Stimulated activated naive CD4-positive, alpha-beta T cell treated with Interleukin-2 at 50 U/mL for 16 hours (primary cell): ENCODE results near the gene MEGF11.

Source experiments
- DNase-seq: peaks from one replicate; lab custom pipeline; 2025; lab: John Stamatoyannopoulos, UW

MEGF11 gene

GRCh38 chr15:66215811-66216210 lies 37.7 kb downstream of the MEGF11 start:
- no peak for DNase-seq

DNA sequence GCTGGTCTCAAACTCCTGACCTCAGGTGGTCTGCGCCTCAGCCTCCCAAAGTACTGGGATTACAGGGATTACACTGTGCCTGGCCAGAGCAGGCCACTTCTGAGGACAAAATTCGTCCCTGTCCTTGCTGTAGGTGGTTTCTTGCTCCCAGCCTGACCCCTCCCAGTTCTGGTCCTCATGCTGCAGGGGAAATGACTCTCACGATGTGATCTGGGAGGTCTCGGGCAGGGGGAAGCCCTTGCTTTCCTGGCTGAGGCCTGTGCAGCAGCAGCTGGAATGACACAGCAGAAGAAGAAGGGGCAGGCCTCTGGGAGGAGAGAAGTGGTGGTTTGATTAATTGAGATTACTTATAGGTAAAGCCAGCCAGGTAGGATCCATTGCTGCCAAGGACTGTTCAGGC lies 39.3 kb downstream of the MEGF11 start:
- no peak for DNase-seq

- DNase-seq = no peak
Observed at GRCh38 chr15:66212563-66212921, 41.0 kb downstream of the MEGF11 start.

DNA sequence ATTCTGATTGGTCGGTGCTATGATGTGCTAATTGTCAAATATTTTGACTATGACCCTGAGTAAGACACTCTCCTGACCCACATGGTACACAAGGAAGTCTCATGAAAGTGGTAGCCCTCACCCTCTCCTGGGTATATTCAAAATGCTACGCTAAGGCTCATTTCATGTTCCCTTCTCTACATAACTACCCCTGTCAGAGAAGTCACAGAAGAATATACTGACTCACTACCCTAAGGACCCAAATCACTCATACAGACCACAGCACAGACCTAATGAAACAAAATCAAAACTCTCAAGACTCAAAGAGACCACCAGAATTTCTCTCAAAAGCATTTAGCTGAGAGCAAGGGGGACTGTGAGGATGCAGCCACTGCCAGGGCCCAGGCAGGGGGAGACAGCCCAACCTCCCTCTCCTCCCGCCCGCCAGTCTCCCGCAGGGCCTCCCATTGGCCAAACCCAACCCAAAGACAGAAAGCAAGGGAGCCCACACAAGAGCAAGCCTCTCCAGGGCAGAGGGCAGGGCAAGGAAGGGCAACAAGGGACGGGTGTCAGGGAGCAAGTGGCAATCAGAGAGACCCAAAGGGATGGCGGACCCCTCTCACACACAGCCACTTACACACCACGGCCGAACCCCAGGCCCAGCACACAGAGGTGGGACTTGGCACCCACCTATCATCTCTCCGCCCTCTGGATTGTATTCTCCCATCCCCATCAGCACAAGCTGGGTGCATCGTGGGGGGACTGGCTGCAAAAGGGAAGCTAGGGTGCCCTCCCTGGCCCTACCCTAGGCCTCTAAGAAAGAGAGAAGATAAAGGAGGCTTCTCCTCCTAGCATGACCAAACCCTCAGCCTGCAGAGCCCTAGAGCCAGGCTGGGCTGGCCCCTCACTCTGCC lies 41.6 kb downstream of the MEGF11 start:
- DNase-seq = no peak

DNA sequence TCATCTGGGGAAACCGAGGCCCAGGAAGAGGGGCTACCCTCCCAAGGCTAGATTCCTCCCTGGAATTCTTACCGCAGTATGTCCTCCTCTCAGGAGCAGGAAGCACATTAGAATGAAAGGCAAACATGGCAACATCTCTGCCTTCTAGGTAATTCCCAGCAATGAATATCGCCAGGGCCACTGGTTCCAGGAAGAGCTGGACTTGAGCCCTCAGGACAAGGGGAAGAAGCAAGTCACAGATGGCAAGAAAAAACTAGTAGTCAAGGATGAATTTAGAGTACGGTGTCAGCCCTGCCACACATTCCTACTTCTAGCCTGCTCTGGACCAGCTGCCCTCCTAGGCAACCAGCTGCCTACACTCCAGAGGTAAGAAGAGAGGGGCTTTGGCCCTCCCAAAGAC lies 42.9 kb downstream of the MEGF11 start:
- DNase-seq = no peak

DNA sequence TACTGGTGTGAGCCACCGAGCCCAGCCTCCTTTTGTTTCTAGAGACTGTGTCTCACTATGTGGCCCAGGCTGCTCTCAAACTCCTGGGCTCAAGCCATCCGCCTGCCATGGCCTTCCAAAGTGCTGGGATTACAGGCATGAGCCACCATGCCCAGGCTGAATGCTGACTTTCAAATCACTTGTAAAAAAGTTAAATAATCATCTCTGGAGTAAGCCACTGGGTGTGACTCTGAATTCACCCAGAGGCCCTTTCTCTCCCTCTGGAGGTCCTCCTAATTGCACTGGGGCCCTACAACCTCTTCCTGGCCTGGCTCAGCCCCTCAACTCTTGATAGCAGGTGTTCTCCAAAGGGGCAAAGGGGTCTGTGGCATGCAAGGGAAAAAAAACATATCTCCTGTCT lies 54.8 kb downstream of the MEGF11 start:
- no peak for DNase-seq

DNA sequence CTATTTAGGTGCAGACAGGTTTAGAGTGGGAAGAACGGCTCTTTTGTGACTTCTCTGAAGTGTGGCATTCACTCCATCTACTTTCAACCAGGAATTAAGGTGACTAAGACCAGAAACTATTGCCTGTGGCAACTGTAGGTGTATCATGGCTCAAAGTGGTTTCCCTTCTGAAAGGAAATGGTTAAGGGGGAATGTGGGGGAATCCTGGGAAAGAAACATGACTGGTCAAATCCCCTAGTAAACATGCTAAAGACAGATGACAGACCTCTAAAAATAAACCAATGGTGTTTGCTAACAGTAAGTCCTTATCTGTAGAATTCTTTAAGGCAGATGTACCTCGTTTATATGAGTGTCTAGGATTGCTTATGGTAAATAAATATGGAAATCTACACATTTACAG lies 56.9 kb downstream of the MEGF11 start:
- DNase-seq = no peak

DNA sequence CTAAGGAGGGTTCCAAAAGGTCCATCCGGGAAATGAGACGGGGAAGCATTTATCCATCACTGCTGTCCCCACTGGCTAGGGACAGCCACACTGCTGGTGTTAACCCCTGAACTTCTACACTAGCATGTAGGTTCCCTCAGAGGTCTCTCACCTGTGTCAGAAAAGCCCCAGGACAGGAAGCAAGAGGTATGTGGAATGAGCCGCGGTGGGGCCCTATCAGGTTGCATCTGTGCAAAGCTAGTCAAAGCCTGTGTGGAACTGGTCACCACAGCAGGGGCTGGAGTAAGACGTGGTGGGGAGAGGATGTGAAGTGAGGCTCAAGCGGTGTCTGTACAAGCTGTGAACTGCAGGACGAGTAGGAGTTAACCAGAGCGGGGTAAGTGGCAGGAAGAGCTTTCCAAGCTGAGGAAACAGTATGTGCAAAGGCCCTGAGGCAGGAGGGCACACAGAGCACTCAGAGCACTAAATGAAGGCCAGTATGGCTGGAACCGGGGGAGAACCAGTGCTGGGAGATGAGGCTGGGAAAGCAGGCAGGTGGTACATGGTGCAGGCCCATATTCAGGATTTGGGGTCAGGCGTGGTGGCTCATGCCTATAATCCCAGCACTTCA lies 57.8 kb downstream of the MEGF11 start:
- DNase-seq = no peak

DNA sequence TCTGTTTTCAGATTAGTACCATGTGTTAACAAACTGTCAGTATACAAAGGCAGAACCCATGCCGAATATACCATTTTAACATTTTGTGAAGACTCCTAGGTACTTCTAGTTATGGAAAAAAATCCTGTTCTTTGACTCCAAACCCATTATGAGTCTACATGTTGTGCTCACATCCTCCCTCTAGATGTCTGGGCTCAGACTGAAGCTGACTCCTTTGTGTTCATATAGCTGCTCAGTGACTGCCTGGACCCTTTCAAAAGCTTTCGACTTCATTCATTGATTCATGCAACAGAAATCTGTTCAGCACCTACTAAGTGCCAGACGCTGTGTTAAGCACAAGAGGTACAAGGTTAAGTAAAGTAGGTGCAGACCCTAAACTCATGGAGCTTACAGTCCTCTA lies 60.5 kb downstream of the MEGF11 start:
- DNase-seq = no peak

DNA sequence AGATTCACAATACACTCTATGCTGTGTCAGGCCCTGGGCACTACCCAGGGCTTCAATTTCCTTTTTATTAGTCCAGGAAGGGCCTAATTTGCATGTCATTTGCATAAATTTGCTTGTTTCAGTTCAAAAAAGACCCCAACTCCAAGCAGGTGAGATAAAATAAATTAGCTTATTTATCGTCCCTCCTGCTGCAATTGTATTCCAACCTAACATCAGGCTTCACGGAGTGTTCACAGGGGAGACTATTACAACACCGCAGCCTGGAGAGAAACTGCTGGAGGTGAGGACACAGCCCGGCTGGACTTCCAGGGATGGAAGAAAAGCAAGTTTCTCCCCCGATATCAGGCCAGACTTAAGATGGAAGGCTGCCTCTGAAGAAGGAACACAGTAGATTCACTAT lies 62.8 kb downstream of the MEGF11 start:
- DNase-seq = no peak

DNA sequence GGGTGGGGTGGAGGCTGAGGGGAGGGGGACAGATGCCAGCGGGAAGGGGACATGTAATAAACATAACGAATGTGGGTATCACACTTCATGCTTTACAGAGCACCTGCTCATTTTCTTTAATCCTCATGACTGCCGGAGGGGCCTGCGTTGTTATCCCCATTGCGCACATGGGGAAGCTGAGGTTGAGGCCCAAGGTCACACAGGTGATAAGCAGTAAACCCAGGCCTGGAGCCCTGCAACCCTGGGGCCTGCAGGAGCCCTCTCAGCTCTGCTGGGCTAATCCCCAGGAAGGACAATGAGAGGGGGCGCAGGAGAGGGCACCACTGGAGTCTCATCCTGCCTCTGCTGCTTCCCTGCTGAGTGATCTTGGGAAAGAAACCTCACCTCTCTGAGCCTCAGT lies 64.3 kb downstream of the MEGF11 start:
- no peak for DNase-seq

- no peak for DNase-seq
Observed at GRCh38 chr15:66188464-66188863, 65.1 kb downstream of the MEGF11 start.

DNA sequence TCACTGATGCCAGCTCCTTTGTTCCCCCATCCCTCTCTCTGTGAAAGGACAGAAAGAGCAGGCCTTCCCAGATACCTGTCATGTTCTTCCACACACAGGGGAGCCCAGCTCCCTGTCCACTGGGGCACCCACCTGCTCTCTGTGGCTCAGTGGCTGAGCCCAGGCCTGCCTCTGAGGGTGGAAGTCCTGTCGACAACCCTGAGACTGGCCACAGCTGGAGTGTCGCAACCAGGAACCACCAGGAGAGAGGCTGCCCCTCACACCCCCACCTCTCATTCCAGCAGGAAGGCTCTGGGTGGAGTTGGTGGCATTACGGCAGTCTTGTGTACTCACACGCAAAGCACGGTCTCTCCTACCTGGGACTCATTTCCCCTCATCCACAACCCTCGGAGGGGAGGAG lies 66.3 kb downstream of the MEGF11 start:
- DNase-seq = no peak

DNA sequence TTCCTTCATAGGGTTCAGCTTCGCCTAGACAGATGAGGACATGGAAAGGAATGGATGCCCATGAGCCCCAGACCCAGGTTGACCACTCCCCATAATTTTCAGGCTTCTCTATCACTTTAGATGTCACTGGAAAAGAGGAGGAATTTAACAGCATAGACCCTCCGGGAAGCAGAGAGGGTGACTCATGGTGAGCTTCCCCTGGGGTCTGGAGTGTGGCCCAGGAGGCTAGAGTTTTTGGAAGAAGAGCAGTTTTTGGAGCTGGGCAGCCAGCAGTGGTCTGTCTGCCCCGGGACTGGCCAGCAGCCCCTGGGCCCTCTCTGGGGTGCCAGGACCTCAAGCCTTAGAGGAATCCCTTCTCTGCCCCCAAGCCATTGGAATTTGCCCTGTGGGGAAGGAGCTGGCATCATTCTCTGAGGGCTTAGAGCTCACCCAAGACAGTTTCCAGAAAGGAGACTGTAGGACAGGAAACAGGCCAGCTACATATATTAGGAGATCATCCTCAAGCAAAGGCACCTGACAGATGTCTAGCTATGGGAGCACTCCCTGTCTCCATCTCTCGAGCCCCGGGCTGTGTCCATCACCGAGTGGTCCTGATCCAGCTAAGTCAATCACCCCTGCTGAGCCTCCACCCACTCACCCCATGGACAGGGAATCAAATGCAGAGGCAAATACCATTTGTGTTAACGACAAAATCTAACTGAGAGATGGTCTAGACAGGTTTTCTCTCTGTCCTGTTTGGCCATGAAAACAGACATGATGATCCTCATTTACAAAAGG lies 67.3 kb downstream of the MEGF11 start:
- no peak for DNase-seq

DNA sequence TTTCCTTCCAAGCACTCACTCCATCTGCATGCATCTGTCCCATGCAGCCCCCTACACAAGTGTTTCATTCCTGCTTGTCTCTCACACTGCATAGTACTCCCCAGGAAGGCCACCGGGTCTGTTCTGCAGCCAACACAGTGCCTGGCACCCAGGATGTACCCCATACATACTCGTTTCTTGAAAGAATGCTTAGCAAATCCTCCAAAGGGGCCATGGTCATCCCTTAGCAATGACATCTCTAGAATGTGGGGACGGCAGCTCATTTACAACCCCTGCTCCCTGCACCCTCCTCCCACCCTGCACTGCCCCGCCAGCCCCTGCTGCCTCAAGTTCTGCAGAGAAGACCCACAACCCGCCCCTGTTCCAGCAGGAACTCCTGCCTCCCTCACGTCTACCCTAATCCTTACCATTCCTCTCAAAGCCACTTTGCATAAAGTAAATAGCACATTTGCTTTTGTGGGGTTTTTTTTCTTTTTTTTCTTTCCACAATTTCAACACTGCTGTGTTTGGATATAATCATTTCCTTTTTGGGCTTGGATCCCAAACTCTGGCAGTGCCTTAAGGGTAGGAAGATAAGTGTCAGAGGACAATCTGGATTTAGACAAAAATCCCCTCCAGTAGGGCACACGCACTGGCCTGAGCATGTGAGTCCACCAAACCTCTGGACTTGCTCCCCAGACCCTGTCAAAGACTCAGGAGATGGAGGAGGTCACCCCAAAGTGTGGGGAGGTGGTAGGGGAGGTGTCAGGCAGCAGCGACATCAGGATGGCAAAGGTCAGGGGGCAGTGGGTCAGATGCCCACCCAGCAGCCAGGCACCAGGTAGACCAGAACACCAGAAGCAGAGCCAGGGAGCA lies 68.4 kb downstream of the MEGF11 start:
- no peak for DNase-seq

DNA sequence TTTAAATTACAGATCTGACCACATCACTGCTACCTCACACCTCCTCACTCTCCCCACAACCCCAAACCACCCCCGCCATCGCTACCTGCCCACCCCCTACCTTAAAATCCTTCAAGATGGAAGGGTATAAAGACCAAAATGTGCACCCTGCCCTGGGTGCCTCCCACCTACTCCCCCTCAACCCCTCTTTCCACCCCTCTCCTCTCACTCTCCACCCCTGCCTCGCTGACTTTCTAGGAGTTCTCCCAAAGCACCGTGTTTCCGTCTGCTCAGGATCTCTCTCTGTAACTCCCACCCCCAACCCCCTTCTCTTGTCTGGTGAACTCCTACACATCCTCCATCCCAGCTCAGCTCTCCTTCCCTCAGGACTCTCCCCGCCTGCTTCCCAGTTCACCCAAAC lies 69.1 kb downstream of the MEGF11 start:
- no peak for DNase-seq

GRCh38 chr15:66180531-66181097 lies 72.9 kb downstream of the MEGF11 start:
- no peak for DNase-seq

DNA sequence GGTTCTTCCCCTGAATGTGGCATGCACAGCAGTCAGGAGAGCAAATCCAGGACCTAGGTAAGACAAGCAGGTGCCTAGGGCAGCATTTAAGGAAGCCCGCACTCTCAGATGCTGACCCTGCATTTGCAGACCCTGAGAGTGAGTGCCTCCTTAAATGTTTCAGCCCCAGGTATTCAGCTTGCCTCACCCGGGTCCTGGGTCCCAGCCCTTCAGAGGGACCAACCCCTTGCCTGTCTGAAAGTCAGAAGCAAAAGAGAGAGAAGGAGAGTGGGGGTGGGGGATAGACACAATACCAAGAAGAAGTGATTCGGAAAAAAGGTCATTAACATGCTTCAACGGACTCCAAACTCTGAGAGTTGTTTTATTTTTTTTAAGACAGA lies 75.0 kb downstream of the MEGF11 start:
- no peak for DNase-seq

DNA sequence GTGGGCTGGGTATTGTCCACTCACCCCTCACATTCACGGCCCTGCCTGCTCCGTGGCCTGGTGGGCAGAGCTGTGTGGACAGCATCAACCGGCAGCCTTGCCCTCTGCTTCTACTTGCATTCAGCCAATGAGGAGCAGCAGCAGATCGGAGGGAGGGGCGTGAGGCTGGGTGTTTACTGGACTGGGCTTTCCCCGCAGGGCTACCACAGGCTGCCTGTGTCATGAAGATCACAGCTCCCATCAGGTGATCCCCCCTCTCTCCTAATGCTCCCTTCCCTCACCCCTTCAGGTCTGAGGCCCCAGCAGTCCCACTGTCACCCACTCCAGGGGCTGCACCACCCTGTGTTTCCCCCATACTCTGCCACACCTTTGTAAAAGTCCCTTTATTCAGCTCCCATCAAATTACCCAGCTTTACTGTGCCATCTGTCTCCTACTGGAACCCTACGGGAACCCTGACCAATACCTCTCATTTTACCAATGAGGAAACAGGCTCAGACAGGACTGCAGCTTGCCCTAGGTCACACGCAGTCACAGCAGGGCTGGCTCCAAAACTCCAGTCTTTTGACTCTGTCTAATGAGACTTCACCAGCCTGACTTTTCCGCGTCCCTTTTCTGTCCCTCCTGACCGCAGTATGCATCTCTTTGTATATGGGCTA lies 81.1 kb downstream of the MEGF11 start:
- no peak for DNase-seq

- no peak for DNase-seq
Observed at GRCh38 chr15:66171841-66172240, 81.7 kb downstream of the MEGF11 start.

GRCh38 chr15:66170716-66171115 lies 82.8 kb downstream of the MEGF11 start:
- DNase-seq = no peak
